ENCODE data around the gene RARB. TPM values are rescaled to one million over a fixed set of nuclear protein-coding genes. Genes with fewer than 3 reads are reported as not detected.

The RARB gene
- total and polyA plus RNA-seq, 9 donors, result 3.5 to 13.4 (median 7.9) TPM

DNA sequence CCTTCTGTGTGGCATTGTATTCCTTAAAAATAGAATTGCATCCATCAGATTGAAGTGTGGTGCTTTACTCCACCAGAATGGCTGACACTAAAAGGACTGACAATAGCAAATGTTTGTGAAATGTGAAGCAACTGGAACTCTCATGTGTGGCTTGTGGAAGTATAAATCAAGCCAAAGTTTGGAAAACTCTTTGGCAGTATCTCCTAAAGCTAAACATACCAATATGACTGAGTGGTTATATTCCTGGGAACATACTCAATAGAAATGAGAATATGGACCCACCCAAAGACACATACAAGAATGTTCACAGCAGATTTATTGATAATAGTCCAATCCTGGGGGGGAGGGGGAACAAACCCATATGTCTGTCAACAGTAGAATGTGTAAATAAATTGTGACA, 87.1 kb downstream of the RARB start:
- Histone ChIP-seq H3K27me3 (no peaks in the 10 kb centered on the region), H3K9me3 (no peaks in the 10 kb centered on the region), H3K27ac (no peak overlapping the region), H3K36me3 (no peaks in the 10 kb centered on the region), H3K4me3 (no peak overlapping the region), H3K4me1 (ENCODE audit: insufficient read depth) (peaks cover 6% of the 10 kb centered on the region)
- no peak for TF ChIP-seq CTCF (IDR thresholded peaks at IDR 0.05)
- TF ChIP-seq POLR2A (IDR thresholded peaks at IDR 0.05), result no peak
- no peak for TF ChIP-seq EP300 (IDR thresholded peaks at IDR 0.05)
- intact Hi-C loops (cut with DNase I), result no loop called here
- no peak for DNase-seq

GRCh38 chr3:25520926-25521559, 93.0 kb downstream of the RARB start:
- no peak overlapping the region for H3K4me3 ChIP-seq
- H3K27ac ChIP-seq, result no peak overlapping the region
- no peak for DNase-seq
- 81 to 83% (median 82%) methylated on average over 8 of the region's 8 CpGs for WGBS, 3 donors
- H3K9me3 ChIP-seq, result no peaks in the 10 kb centered on the region
- no peak for TF ChIP-seq EP300 (IDR thresholded peaks at IDR 0.05)
- TF ChIP-seq CTCF (IDR thresholded peaks at IDR 0.05), result no peak
- no peak for TF ChIP-seq POLR2A (IDR thresholded peaks at IDR 0.05)
- H3K36me3 ChIP-seq, result no peaks in the 10 kb centered on the region
- intact Hi-C loops (cut with DNase I), result no loop called here
- no peaks in the 10 kb centered on the region for H3K4me1 ChIP-seq (ENCODE audit: insufficient read depth)
- H3K27me3 ChIP-seq, result no peaks in the 10 kb centered on the region

GRCh38 chr3:25527336-25527735, 99.3 kb downstream of the RARB start:
- WGBS, 3 donors, result 72 to 80% (median 75%) methylated on average over 3 of the region's 3 CpGs
- no peaks in the 10 kb centered on the region for H3K4me1 ChIP-seq (ENCODE audit: insufficient read depth)

DNA sequence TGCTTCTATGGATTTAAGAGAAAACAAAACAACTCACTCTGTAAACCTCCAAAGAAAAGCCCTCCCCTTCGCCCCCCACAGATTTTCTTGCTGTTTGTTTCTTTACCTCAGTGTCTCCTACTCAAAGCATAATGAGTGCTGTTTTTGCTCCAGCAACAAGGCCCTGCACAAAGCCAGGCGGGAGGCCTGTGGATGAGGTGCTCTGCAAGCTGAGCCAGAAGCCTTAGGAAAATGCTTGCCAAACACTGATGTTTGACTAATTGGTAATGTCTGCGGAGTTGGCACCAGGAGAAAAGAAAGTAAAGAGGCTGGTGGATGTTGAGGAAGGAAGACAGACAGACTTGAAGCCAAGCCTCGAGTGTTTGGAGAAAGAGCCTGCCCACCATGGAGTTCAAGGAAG, 99.7 kb downstream of the RARB start:
- Histone ChIP-seq H3K4me3 (no peak overlapping the region), H3K36me3 (no peaks in the 10 kb centered on the region), H3K27ac (no peak overlapping the region), H3K9me3 (no peaks in the 10 kb centered on the region), H3K27me3 (no peaks in the 10 kb centered on the region), H3K4me1 (ENCODE audit: insufficient read depth) (no peaks in the 10 kb centered on the region)
- intact Hi-C loops (cut with DNase I), result no loop called here
- TF ChIP-seq POLR2A (IDR thresholded peaks at IDR 0.05), result no peak
- TF ChIP-seq CTCF (IDR thresholded peaks at IDR 0.05), result no peak
- no peak for TF ChIP-seq EP300 (IDR thresholded peaks at IDR 0.05)
- 52 to 67% (median 56%) methylated on average over 4 of the region's 4 CpGs for WGBS, 3 donors
- DNase-seq, result no peak

More at GRCh38 chr3:25527336-25527735, 99.3 kb downstream of the RARB start:
- Histone ChIP-seq H3K4me3 (no peak overlapping the region), H3K27me3 (no peaks in the 10 kb centered on the region), H3K27ac (no peak overlapping the region), H3K9me3 (no peaks in the 10 kb centered on the region), H3K36me3 (no peaks in the 10 kb centered on the region)
- intact Hi-C loops (cut with DNase I), result no loop called here
- TF ChIP-seq EP300 (IDR thresholded peaks at IDR 0.05), result no peak
- no peak for TF ChIP-seq POLR2A (IDR thresholded peaks at IDR 0.05)
- TF ChIP-seq CTCF (IDR thresholded peaks at IDR 0.05), result no peak
- no peak for DNase-seq
